Neuronal stem cell (in vitro differentiated cells): ENCODE measurements around the gene TMEM74B.

Experiments used
- DNase-seq: peaks from one replicate; pipeline ENCODE4 v3.0.0-alpha.2; 2013; ENCODE audit warnings: low spot score
- H2AFZ ChIP-seq: one replicate; pipeline ENCODE4 v1.6.1; 2013; ENCODE audit warnings: mild to moderate bottlenecking, low read length, inconsistent platforms
- H2AK5ac ChIP-seq: 2 replicates; pipeline ENCODE4 v1.6.1; 2013; ENCODE audit warnings: low read depth, mild to moderate bottlenecking, inconsistent platforms, low read length, moderate library complexity, mixed read lengths
- H2BK120ac ChIP-seq: 2 replicates; pipeline ENCODE4 v1.6.1; 2013; ENCODE audit warnings: low read depth, mild to moderate bottlenecking, inconsistent platforms, low read length, moderate library complexity, mixed read lengths
- H2BK12ac ChIP-seq: one replicate; pipeline ENCODE4 v1.6.1; 2013; ENCODE audit warnings: low read length, inconsistent platforms
- H2BK15ac ChIP-seq: 2 replicates; pipeline ENCODE4 v1.6.1; 2013; ENCODE audit warnings: mild to moderate bottlenecking, low read length, inconsistent platforms, mixed read lengths
- H2BK5ac ChIP-seq: one replicate; pipeline ENCODE4 v1.6.1; 2013; ENCODE audit warnings: inconsistent platforms, mild to moderate bottlenecking, low read length, moderate library complexity
- H3K14ac ChIP-seq: one replicate; pipeline ENCODE4 v1.6.1; 2013; ENCODE audit warnings: low read length, inconsistent platforms
- H3K18ac ChIP-seq: 2 replicates; pipeline ENCODE4 v1.6.1; 2013; ENCODE audit warnings: low read length, inconsistent platforms
- H3K23ac ChIP-seq: 2 replicates; pipeline ENCODE4 v1.6.1; 2013; ENCODE audit warnings: low read depth, mild to moderate bottlenecking, mixed read lengths, low read length, inconsistent platforms; ENCODE audit not compliant: poor library complexity
- H3K27ac ChIP-seq: replicated peaks from 3 replicates; pipeline ENCODE4 v1.5.1; 2013; ENCODE audit warnings: low read length, inconsistent platforms
- H3K27me3 ChIP-seq, 3 experiments: 2 replicates each; pipeline ENCODE4 v1.6.1; 2013; ENCODE audit warnings: low read length in 3 of 3, mild to moderate bottlenecking in 2 of 3, inconsistent platforms in 1 of 3, low read depth in 1 of 3, mixed read lengths in 1 of 3, moderate library complexity in 1 of 3; ENCODE audit not compliant: control insufficient read depth in 3 of 3, insufficient read depth in 3 of 3
- H3K36me3 ChIP-seq, 2 donors: replicated peaks in 1 of 2; 2 replicates each; pipeline ENCODE4 v1.6.1; 2013; ENCODE audit warnings: low read length in 2 of 2; ENCODE audit not compliant: control insufficient read depth in 2 of 2, insufficient read depth in 2 of 2
- H3K4ac ChIP-seq: 2 replicates; pipeline ENCODE4 v1.6.1; 2013; ENCODE audit warnings: inconsistent platforms, mild to moderate bottlenecking, low read length, moderate library complexity
- H3K4me1 ChIP-seq, 2 donors: 1 replicate in 1 of 2; 2 replicates in 1 of 2; pipeline ENCODE4 v1.6.1; 2013; ENCODE audit warnings: low read length in 2 of 2, low read depth in 1 of 2; ENCODE audit not compliant: control insufficient read depth in 2 of 2, insufficient read depth in 1 of 2
- H3K4me2 ChIP-seq: one replicate; pipeline ENCODE4 v1.6.1; 2013; ENCODE audit warnings: mild to moderate bottlenecking, low read length, inconsistent platforms; ENCODE audit not compliant: insufficient read depth, poor library complexity, severe bottlenecking
- H3K4me3 ChIP-seq, 2 donors: 2 replicates each; pipeline ENCODE4 v1.5.1; 2013; ENCODE audit warnings: low read length in 2 of 2, mild to moderate bottlenecking in 2 of 2, inconsistent platforms in 1 of 2, moderate library complexity in 1 of 2
- H3K79me1 ChIP-seq: one replicate; pipeline ENCODE4 v1.6.1; 2013; ENCODE audit warnings: low read depth, mild to moderate bottlenecking, inconsistent platforms, low read length, moderate library complexity
- H3K9ac ChIP-seq: one replicate; pipeline ENCODE4 v1.6.1; 2013; ENCODE audit warnings: mild to moderate bottlenecking, low read depth, low read length, inconsistent platforms; ENCODE audit not compliant: poor library complexity
- H3K9me3 ChIP-seq, 2 donors: replicated peaks in 1 of 2; 2 replicates each; pipeline versions ENCODE3 to v1.6.1; 2013; ENCODE audit warnings: low read length in 2 of 2, mild to moderate bottlenecking in 2 of 2, inconsistent platforms in 1 of 2, low read depth in 1 of 2, mixed read lengths in 1 of 2, moderate library complexity in 1 of 2; ENCODE audit not compliant: control insufficient read depth in 2 of 2, insufficient read depth in 1 of 2
- H4K8ac ChIP-seq: one replicate; pipeline ENCODE4 v1.6.1; 2013; ENCODE audit warnings: low read depth, mild to moderate bottlenecking, inconsistent platforms, low read length, moderate library complexity
- H4K91ac ChIP-seq: one replicate; pipeline ENCODE4 v1.6.1; 2013; ENCODE audit warnings: low read length, low read depth, mild to moderate bottlenecking, inconsistent platforms; ENCODE audit not compliant: poor library complexity
- WGBS, 2 donors: extraction: QIAGEN DNeasy Blood & Tissue Kit; methylation state at CpG; one replicate each; pipeline ENCODE4 v1.1.7; 2013; ENCODE audit warnings: missing lambda C conversion rate in 2 of 2, mixed read lengths in 1 of 2; ENCODE audit not compliant: insufficient read length in 2 of 2, insufficient replicate concordance in 1 of 2; ENCODE audit errors: extremely low coverage in 2 of 2; 5-methylcytosine and 5-hydroxymethylcytosine counted together

The TMEM74B gene

DNA sequence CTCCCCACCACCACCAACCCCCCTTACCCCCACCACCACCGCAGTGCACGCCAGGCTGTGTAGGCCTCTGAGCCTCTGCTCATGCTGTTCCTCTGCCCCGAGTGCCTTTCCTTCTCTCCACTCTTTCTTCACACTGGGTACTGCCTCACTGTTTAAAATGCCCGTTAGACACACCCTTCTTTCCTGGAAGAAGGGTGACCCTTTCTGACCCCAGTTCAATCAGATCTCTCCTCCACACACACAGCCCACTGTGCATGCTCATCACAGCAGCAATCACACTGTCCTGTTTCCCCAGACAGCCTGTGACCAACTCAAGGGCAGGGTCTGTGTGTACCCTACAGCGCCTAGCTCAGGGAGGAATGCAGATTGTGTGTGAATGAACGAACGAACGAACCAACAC lies 10.0 kb downstream of the TMEM74B start:
- Histone ChIP-seq H2BK12ac (no peak overlapping the region), H4K91ac (no peak overlapping the region), H3K36me3 (peaks cover 6 to 48% of the 10 kb centered on the region in 2 donors), H4K8ac (no peak overlapping the region), H2BK15ac (no peak overlapping the region), H3K27ac (no peak overlapping the region), H2AK5ac (no peak overlapping the region), H3K4me1 (peaks cover 0 to 8% of the 10 kb centered on the region in 2 donors), H3K4ac (no peak overlapping the region), H3K79me1 (no peaks in the 10 kb centered on the region), H2AFZ (no peak overlapping the region), H3K9me3 (no peaks in the 10 kb centered on the region), H3K4me3 (no peak overlapping the region), H3K23ac (no peak overlapping the region), H2BK5ac (no peak overlapping the region), H3K27me3 (no peaks in the 10 kb centered on the region), H2BK120ac (no peak overlapping the region), H3K9ac (no peak overlapping the region), H3K4me2 (no peak overlapping the region), H3K18ac (no peak overlapping the region), H3K14ac (no peak overlapping the region)
- WGBS, 2 donors: no CpG with 5 or more reads among the region's 8 CpGs
- DNase-seq: no peak

DNA sequence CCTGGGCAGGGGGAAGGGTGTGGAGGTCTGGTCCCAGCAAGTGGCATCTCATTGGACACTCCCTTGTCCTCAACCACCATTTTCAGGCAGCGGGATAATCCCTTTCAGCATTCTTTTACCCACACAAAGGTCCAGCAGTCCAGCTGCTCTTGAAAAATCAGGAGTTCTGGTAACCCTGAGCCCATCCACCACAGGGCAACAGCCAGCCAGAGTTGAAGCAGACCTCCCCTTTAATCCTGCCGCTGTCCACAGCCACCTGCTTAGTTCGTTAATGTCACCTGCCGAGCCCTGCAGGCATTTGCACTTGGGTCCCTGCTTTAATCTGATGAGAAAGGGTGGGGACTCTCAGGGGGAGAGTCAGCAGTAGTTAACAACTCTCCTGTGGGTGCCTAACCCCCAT lies 11.1 kb downstream of the TMEM74B start:
- WGBS, 2 donors: no CpG with 5 or more reads among the region's 4 CpGs
- no peak overlapping the region for H3K27ac ChIP-seq
- H2BK120ac ChIP-seq: no peak overlapping the region
- no peaks in the 10 kb centered on the region for H3K79me1 ChIP-seq
- no peak overlapping the region for H4K8ac ChIP-seq
- H3K4ac ChIP-seq: no peak overlapping the region
- H2BK5ac ChIP-seq: no peak overlapping the region
- no peak overlapping the region for H2AFZ ChIP-seq
- H3K9ac ChIP-seq: no peak overlapping the region
- H3K27me3 ChIP-seq: no peaks in the 10 kb centered on the region
- peaks cover 0 to 8% of the 10 kb centered on the region in 2 donors for H3K4me1 ChIP-seq
- H3K9me3 ChIP-seq: no peaks in the 10 kb centered on the region
- H2BK15ac ChIP-seq: no peak overlapping the region
- no peak for DNase-seq
- no peak overlapping the region for H3K18ac ChIP-seq
- H3K36me3 ChIP-seq: peaks cover 12 to 59% of the 10 kb centered on the region in 2 donors
- no peak overlapping the region for H2AK5ac ChIP-seq
- no peak overlapping the region for H3K4me2 ChIP-seq
- H3K14ac ChIP-seq: peak overlapping the region; percentile 26
- no peak overlapping the region for H3K4me3 ChIP-seq
- H4K91ac ChIP-seq: no peak overlapping the region
- no peak overlapping the region for H3K23ac ChIP-seq
- no peak overlapping the region for H2BK12ac ChIP-seq

DNA sequence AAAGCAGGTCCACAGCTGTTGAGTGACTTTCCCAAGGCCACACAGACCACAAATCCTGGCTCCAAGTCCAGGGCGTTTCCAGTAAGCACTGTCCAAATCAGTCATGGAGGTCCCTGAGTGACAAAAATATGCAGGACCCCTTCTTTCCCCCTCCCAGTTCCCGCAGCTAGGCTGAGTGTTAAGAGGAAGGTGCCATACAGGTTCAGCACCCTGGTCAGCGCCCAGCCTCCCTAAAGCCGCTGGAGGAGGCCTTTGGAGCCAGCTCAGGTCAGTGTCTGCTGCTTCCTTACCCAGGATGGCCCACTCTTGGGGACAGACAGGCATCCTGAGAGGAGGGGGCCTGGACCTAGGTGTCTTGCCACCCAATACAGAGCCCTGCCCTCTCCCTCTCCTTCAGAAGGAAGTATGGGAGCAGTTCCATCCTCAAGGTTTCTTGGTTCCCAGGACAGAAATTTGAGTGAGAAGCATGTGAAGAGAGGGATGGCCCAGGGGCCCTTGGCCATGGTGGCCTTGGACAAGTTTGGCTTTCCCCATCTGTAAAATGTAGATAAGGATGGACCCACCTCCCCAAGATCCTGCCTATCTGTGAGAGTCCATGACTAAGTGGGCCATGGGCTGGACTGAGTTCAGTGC lies 13.2 kb downstream of the TMEM74B start:
- peaks cover 16 to 80% of the 10 kb centered on the region in 2 donors for H3K36me3 ChIP-seq
- H3K18ac ChIP-seq: no peak overlapping the region
- H2BK120ac ChIP-seq: no peak overlapping the region

DNA sequence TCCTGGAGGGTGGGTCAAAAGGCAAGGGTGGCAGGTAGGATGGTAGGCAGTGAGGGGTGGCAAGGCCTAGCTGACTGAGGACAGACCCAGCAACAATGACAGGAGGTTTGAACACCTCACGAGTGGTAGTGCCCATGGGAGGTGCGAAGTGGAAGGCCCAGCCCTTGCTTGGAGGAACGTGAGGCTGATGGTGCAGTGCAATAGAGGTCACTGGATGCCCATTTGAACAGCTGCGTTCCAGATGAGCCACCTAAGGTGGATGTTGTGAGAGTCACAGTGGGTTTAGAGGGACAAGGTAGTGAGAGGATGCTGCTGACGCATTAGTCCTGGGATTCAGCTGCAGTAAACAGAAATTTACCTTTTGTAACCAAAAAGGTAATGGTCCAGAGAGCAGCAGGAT lies 15.6 kb downstream of the TMEM74B start:
- Histone ChIP-seq H2BK15ac (no peak overlapping the region), H2BK5ac (no peak overlapping the region), H4K8ac (no peak overlapping the region), H3K4me1 (peaks cover 0 to 7% of the 10 kb centered on the region in 2 donors), H2BK12ac (no peak overlapping the region), H3K4me2 (no peak overlapping the region), H3K36me3 (peaks cover 37 to 92% of the 10 kb centered on the region in 2 donors), H3K27me3 (no peaks in the 10 kb centered on the region), H2AK5ac (no peak overlapping the region), H3K9ac (no peak overlapping the region), H4K91ac (no peak overlapping the region), H3K4ac (no peak overlapping the region), H2BK120ac (no peak overlapping the region), H2AFZ (no peak overlapping the region), H3K79me1 (no peaks in the 10 kb centered on the region), H3K18ac (no peak overlapping the region), H3K9me3 (no peaks in the 10 kb centered on the region), H3K4me3 (peak overlapping the region in 1 of 2 donors; percentile 68), H3K14ac (no peak overlapping the region), H3K23ac (no peak overlapping the region), H3K27ac (no peak overlapping the region)
- WGBS, 2 donors: no CpG with 5 or more reads among the region's 5 CpGs
- DNase-seq: no peak

More for the DNA sequence above, 13.2 kb downstream of the TMEM74B start:
- Histone ChIP-seq H3K4me2 (no peak overlapping the region), H3K4ac (no peak overlapping the region), H3K27me3 (no peaks in the 10 kb centered on the region), H2BK5ac (no peak overlapping the region), H2BK15ac (no peak overlapping the region), H3K9me3 (no peaks in the 10 kb centered on the region), H3K9ac (no peak overlapping the region), H3K4me3 (no peak overlapping the region), H4K8ac (no peak overlapping the region), H3K4me1 (peaks cover 0 to 7% of the 10 kb centered on the region in 2 donors), H3K23ac (no peak overlapping the region), H3K79me1 (no peaks in the 10 kb centered on the region), H3K14ac (no peak overlapping the region), H4K91ac (no peak overlapping the region), H3K27ac (no peak overlapping the region), H2BK12ac (no peak overlapping the region), H2AK5ac (no peak overlapping the region), H2AFZ (no peak overlapping the region)
- DNase-seq: peak; percentile 64
- no CpG with 5 or more reads among the region's 4 CpGs for WGBS, 2 donors
